NCI-H1694 treated with DMSO at 0.1 percent for 48 hours (cell line): ENCODE measurements around the gene TFG.
"Not testable (repeated sequence)": the region's sequence is repeated elsewhere in the genome, so short reads cannot be mapped to it uniquely, and the experiment has no call there.

Source experiments
- DNase-seq: peaks from one replicate; lab custom pipeline; 2025; lab: John Stamatoyannopoulos, UW

The TFG gene

DNA sequence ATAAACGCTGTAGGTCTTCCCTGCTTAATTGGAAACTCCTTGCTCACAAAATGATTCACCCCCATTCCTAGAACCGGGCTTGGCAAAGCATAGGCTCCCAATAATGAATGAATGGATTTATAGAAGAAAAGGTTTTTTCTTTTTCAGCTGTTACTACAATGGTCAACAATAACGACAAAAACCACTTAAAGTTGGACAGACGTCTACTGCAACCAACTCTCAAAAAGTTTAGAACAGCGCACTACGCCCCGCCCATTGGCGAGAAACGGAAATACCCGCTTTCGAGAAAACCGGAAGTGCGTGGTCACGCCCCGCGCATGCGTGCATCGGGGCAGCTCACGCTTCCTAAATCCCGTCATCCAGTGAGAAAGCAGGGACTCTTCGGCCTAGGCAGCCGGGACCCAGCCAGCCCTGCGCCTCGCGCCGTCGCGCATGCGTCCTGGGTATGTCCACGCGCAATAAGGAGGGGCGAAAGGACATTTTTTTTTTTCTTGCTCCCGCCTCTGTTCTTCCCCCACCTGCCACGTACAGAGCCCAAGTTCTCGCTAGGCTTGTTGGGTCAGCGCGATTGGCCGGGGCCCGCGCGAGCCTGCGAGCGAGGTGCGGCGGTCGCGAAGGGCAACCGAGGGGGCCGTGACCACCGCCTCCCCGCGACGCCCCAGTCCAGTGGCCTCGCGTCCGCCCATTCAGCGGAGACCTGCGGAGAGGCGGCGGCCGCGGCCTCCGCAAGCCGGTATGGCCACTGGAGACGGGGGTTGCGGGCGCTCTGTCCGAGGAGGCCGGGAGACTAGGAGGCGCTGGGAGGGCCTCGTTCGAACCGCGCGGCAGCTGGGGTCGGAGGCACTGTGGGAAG, at the start of gene TFG:
Gene TFG (plus strand): TSS at position 506 of the 853 bp plus-strand sequence. CDS start 4,192 bp downstream, outside the sequence.
- DNase-seq = peak; percentile 96

- not testable (repeated sequence) for DNase-seq
Measured at GRCh38 chr3:100661294-100661693, 48.0 kb upstream of the TFG start.

GRCh38 chr3:100662113-100662823, 47.0 kb upstream of the TFG start:
- no peak for DNase-seq

DNA sequence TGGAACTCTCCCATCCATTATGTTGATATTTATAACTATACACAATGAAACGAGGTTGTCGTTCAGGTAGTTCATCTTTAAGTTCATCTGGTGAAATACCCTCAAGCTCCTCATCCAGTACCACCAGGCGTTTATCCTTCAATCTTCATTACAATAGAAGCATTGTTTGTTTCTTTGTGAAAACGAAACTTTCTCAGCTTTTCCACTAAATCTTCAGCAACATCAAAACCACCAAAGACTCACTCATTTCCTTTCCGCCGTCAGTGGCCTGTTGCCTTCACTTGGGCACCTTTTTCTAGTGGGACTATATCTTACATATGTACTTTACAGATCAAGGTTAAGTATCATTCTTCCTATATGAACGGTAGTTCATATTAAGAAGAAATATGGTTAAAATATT, 44.1 kb upstream of the TFG start:
- DNase-seq = no peak

DNA sequence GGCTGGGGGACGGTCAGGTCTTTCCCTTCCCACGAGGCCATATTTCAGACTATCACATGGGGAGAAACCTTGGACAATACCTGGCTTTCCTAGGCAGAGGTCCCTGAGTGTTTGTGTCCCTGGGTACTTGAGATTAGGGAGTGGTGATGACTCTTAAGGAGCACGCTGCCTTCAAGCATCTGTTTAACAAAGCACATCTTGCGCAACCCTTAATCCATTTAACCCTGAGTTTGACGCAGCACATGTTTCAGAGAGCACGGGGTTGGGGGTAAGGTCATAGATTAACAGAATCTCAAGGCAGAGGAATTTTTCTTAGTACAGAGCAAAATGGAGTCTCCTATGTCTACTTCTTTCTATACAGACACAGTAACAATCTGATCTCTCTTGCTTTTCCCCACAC, 42.6 kb upstream of the TFG start:
- DNase-seq = not testable (repeated sequence)

- DNase-seq = not testable (repeated sequence)
Measured at GRCh38 chr3:100667316-100667715, 42.0 kb upstream of the TFG start.

GRCh38 chr3:100670995-100671394, 38.3 kb upstream of the TFG start:
- not testable (repeated sequence) for DNase-seq

- DNase-seq = no peak
Measured at GRCh38 chr3:100681496-100681895, 27.8 kb upstream of the TFG start.

GRCh38 chr3:100682056-100682853, 27.0 kb upstream of the TFG start:
- no peak for DNase-seq

- no peak for DNase-seq
Measured at GRCh38 chr3:100682854-100683760, 26.2 kb upstream of the TFG start.

DNA sequence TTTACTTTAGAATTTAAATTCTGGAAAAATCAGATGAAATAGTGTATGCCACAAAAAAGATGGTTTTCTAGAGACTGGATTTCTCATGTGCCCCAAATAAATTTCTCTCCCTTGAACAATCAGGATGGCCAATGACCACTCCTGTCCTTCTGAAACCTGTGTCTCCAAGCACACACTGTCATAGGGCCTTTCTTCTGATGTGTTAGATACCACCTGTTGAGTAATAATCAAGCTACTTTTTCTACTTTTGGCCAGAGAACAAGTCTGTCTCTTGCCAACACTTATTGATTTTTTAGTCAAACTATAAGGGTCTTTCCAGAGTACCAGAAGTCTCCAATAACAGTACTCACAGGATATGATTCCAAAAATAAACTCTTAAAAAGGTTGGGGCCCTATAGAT, 16.1 kb upstream of the TFG start:
- no peak for DNase-seq

- no peak for DNase-seq
Measured at GRCh38 chr3:100695696-100696095, 13.6 kb upstream of the TFG start.

DNA sequence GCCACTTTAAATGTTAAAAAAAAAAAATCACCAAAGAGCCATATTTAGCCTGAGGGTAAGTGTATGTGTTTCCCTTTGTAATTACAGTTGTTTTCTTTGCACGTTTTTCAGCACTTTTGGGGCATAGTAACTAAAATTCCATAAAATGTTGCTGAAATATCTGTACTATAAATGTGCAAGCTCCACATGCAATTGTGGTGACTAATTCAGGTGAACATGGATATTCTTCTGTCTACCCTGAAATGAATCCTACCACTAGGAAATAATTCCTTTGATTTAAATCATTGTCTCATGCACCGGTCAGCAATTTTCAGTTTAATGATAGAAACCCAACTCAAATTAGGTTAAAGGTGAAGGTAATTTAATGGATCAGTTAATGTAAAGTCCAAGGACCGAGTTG, 13.1 kb upstream of the TFG start:
- DNase-seq = no peak

GRCh38 chr3:100697172-100697571, 12.1 kb upstream of the TFG start:
- no peak for DNase-seq

- no peak for DNase-seq
Measured at GRCh38 chr3:100697723-100698285, 11.5 kb upstream of the TFG start.

GRCh38 chr3:100698736-100699135, 10.6 kb upstream of the TFG start:
- no peak for DNase-seq

DNA sequence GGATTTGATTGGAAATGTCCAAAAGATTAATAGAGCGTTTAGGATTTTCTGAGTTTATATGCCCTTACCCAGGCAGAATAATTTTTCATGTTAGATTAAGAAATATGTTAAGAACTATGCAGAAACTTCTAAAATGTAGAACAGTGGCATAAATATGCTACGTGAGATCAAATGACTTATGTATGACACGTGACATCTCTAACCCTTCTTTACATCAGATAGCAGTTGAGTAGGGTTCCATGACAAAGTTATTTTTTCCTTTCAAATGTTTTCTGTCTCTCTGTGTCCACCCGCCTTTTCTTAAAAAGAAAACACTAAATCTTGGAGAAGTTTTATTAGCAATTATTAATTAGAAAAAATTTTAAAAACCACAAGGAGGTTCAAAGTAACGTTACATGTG, 8.6 kb upstream of the TFG start:
- no peak for DNase-seq

DNA sequence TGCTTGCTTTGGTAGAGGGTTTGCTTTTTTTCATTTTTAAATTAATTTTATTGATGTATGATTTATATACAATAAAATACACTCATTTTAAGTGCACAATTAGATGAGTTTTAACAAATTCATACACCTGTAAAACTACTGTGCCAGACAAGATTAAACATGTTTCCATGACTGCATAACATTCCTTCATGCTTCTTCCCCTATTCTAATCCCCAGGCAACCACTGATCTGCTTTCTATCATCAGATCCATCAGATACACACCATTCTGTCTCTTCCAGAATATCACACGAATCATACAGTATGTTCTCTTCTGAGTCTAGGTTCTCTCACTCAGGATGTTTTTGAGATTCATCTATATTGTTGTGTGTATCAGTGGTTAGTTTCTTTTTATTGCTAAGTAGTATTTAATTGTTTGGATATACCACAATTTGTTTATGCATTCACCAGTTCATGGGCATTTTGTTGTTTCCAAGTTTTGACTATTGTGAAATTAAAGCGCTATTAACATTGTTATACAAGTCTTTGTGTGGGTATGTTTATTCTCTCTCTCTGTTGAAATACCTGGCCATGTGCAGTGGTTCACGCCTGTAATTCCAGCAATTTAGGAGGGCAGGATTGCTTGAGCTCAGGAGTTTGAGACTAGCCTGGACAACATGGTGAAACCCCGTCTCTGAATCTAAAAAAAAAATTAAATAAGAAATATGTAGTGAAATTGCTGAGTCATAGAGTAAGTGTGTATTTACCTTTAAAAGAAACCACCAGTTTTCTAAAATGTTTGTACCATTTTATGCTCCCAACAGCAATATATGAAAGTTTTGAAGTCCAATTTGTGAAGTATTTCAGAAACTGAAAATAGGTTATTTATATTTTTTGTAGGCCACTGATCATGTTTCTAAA, 7.0 kb upstream of the TFG start:
- DNase-seq = no peak

DNA sequence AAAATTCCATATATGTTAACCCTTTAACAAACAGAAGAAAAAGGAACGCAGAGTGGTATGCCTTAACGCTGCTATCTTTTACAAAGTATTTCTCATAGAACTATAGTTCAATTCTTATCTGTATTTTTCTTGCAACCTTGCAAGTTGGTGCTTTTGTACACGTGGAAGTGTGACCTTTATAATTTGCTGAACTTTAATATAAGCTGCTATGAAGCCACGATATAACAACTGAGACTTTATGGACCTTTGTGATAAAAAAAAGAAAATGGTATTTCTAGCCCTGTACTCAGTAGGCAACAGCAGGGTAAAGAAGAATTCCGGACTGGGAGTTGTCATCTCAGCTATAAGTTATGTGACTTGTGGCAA, 6.3 kb upstream of the TFG start:
- DNase-seq = no peak

DNA sequence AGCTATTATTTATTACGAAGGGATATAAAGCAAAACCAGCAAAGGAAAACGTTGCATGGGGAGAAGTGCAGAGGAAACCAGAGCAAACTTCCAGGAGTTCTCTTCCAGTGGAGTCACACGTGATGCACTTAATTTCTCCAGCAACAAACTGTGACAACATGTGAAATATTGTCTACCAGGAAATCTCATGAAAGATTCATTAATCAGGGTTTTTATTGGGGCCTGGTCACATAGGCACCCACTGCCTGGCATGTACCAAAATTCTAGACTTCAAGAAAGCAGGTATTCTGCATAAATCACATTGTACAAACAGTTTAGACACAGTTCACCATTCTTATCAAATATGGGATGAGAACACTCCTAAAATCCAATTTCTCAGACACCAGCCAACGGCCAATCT, 5.4 kb upstream of the TFG start:
- DNase-seq = no peak
